IgD-negative memory B cell (primary cell): ENCODE results near the gene BTBD18. TPM values are rescaled to one million over a fixed set of nuclear protein-coding genes. Genes with fewer than 3 reads are reported as not detected.

ENCODE experiments used
- H3K27ac Mint-ChIP-seq, 3 donors: one replicate each; pipeline ENCODE4 v1.8.0; 2020 to 2022; ENCODE audit warnings: mild to moderate bottlenecking in 3 of 3, mixed read lengths in 3 of 3, moderate library complexity in 1 of 3
- H3K27me3 Mint-ChIP-seq: one replicate; pipeline ENCODE4 v1.8.0; 2021; ENCODE audit warnings: mixed read lengths
- H3K36me3 Mint-ChIP-seq: one replicate; pipeline ENCODE4 v1.8.0; 2020; ENCODE audit warnings: mild to moderate bottlenecking, mixed read lengths
- H3K4me1 Mint-ChIP-seq, 3 donors: one replicate each; pipeline ENCODE4 v1.8.0; 2020 to 2022; ENCODE audit warnings: mixed read lengths in 3 of 3, mild to moderate bottlenecking in 1 of 3
- H3K4me3 Mint-ChIP-seq, 4 donors: one replicate each; pipeline ENCODE4 v1.8.0; 2020 to 2022; ENCODE audit warnings: mild to moderate bottlenecking in 4 of 4, mixed read lengths in 4 of 4, moderate library complexity in 3 of 4
- H3K9me3 Mint-ChIP-seq, 3 donors: one replicate each; pipeline ENCODE4 v1.8.0; 2020 to 2021; ENCODE audit warnings: mixed read lengths in 3 of 3, mild to moderate bottlenecking in 1 of 3
- polyA plus RNA-seq: library from polyadenylated mRNA; unstranded; fragments of 300-500 nt; fragmentation: Illumina TruSeq; gene quantifications from one replicate; pipeline ENCODE4 v1.2.3, GENCODE V29; 2021

The BTBD18 gene
- 0.23 TPM for polyA plus RNA-seq

- no peaks in the 10 kb centered on the region for H3K27me3 Mint-ChIP-seq
- peak within 1 kb of the TSS; percentile 7 to 71 (median 69) for H3K27ac Mint-ChIP-seq
- no peaks in the 10 kb centered on the region for H3K36me3 Mint-ChIP-seq
- H3K9me3 Mint-ChIP-seq = no peaks in the 10 kb centered on the region
- peak within 1 kb of the TSS in 1 of 4 donors; percentile 14 for H3K4me3 Mint-ChIP-seq
- peaks cover 7 to 12% (median 8%) of the 10 kb centered on the region in 3 donors for H3K4me1 Mint-ChIP-seq
Observed at GRCh38 chr11:57751676-57752253, at the start of gene BTBD18. Gene BTBD18, minus strand, starts transcription at chr11:57751819. Its CDS starts 631 bp downstream, at chr11:57751188.

- Mint-ChIP-seq H3K4me1 (peaks cover 17 to 25% (median 19%) of the 10 kb centered on the region in 3 donors), H3K4me3 (no peak overlapping the region), H3K27ac (peak overlapping the region in 2 of 3 donors; percentile 14 to 68), H3K27me3 (no peaks in the 10 kb centered on the region), H3K36me3 (peaks cover 1% of the 10 kb centered on the region), H3K9me3 (no peaks in the 10 kb centered on the region)
Observed at GRCh38 chr11:57801183-57801485, 49.5 kb upstream of the BTBD18 start.

GRCh38 chr11:57800444-57801182 lies 49.0 kb upstream of the BTBD18 start:
- Mint-ChIP-seq H3K4me3 (peak overlapping the region in 2 of 4 donors; percentile 1 to 6), H3K27ac (peak overlapping the region in 2 of 3 donors; percentile 14 to 68), H3K4me1 (peaks cover 20 to 25% (median 23%) of the 10 kb centered on the region in 3 donors), H3K9me3 (no peaks in the 10 kb centered on the region), H3K27me3 (no peaks in the 10 kb centered on the region), H3K36me3 (peaks cover 6% of the 10 kb centered on the region)

GRCh38 chr11:57798905-57799559 lies 47.4 kb upstream of the BTBD18 start:
- Mint-ChIP-seq H3K27me3 (no peaks in the 10 kb centered on the region), H3K9me3 (no peaks in the 10 kb centered on the region), H3K4me1 (peaks cover 24 to 30% (median 27%) of the 10 kb centered on the region in 3 donors), H3K27ac (peak overlapping the region; percentile 43 to 90 (median 84)), H3K36me3 (peaks cover 11% of the 10 kb centered on the region), H3K4me3 (peak overlapping the region in 3 of 4 donors; percentile 19 to 85 (median 69))

- H3K4me1 Mint-ChIP-seq = peaks cover 28 to 40% (median 29%) of the 10 kb centered on the region in 3 donors
Observed at GRCh38 chr11:57793351-57794115, 41.9 kb upstream of the BTBD18 start.

GRCh38 chr11:57792870-57793269 lies 41.3 kb upstream of the BTBD18 start:
- Mint-ChIP-seq H3K4me1 (peaks cover 28 to 41% (median 32%) of the 10 kb centered on the region in 3 donors), H3K4me3 (peak overlapping the region; percentile 69 to 89 (median 78)), H3K36me3 (peaks cover 11% of the 10 kb centered on the region), H3K9me3 (no peaks in the 10 kb centered on the region), H3K27ac (peak overlapping the region; percentile 48 to 99 (median 94)), H3K27me3 (no peaks in the 10 kb centered on the region)

More at GRCh38 chr11:57793351-57794115, 41.9 kb upstream of the BTBD18 start:
- Mint-ChIP-seq H3K36me3 (peaks cover 11% of the 10 kb centered on the region), H3K27me3 (no peaks in the 10 kb centered on the region), H3K9me3 (no peaks in the 10 kb centered on the region), H3K4me3 (peak overlapping the region; percentile 69 to 89 (median 78)), H3K27ac (peak overlapping the region; percentile 48 to 99 (median 94))

- H3K4me1 Mint-ChIP-seq = peaks cover 33 to 42% (median 34%) of the 10 kb centered on the region in 3 donors
- peaks cover 11% of the 10 kb centered on the region for H3K36me3 Mint-ChIP-seq
- no peaks in the 10 kb centered on the region for H3K9me3 Mint-ChIP-seq
- peak overlapping the region; percentile 14 to 84 (median 55) for H3K4me3 Mint-ChIP-seq
- H3K27me3 Mint-ChIP-seq = no peaks in the 10 kb centered on the region
- peak overlapping the region; percentile 48 to 99 (median 94) for H3K27ac Mint-ChIP-seq
Observed at GRCh38 chr11:57792060-57792541, 40.5 kb upstream of the BTBD18 start.

- Mint-ChIP-seq H3K9me3 (no peaks in the 10 kb centered on the region), H3K36me3 (peaks cover 11% of the 10 kb centered on the region), H3K4me3 (peak overlapping the region; percentile 14 to 84 (median 55)), H3K27me3 (no peaks in the 10 kb centered on the region), H3K27ac (peak overlapping the region; percentile 48 to 99 (median 94)), H3K4me1 (peaks cover 39 to 47% (median 40%) of the 10 kb centered on the region in 3 donors)
Observed at GRCh38 chr11:57791321-57792059, 39.9 kb upstream of the BTBD18 start.

GRCh38 chr11:57788703-57789088 lies 37.1 kb upstream of the BTBD18 start:
- Mint-ChIP-seq H3K4me3 (peak overlapping the region in 1 of 4 donors; percentile 2), H3K27me3 (no peaks in the 10 kb centered on the region), H3K9me3 (no peaks in the 10 kb centered on the region), H3K4me1 (peaks cover 40 to 53% (median 49%) of the 10 kb centered on the region in 3 donors), H3K27ac (no peak overlapping the region), H3K36me3 (peaks cover 7% of the 10 kb centered on the region)

GRCh38 chr11:57787920-57788702 lies 36.5 kb upstream of the BTBD18 start:
- Mint-ChIP-seq H3K9me3 (no peaks in the 10 kb centered on the region), H3K27me3 (no peaks in the 10 kb centered on the region), H3K27ac (peak overlapping the region in 2 of 3 donors; percentile 46 to 63), H3K36me3 (peaks cover 7% of the 10 kb centered on the region), H3K4me3 (peak overlapping the region in 2 of 4 donors; percentile 14 to 60), H3K4me1 (peaks cover 35 to 47% (median 44%) of the 10 kb centered on the region in 3 donors)

- H3K27me3 Mint-ChIP-seq = no peaks in the 10 kb centered on the region
- H3K4me3 Mint-ChIP-seq = peak overlapping the region in 2 of 4 donors; percentile 30 to 35
- no peaks in the 10 kb centered on the region for H3K9me3 Mint-ChIP-seq
- H3K4me1 Mint-ChIP-seq = peaks cover 30 to 42% (median 41%) of the 10 kb centered on the region in 3 donors
- peaks cover 7% of the 10 kb centered on the region for H3K36me3 Mint-ChIP-seq
- H3K27ac Mint-ChIP-seq = peak overlapping the region in 2 of 3 donors; percentile 31 to 63
Observed at GRCh38 chr11:57787006-57787604, 35.5 kb upstream of the BTBD18 start.

- H3K36me3 Mint-ChIP-seq = peaks cover 7% of the 10 kb centered on the region
- peak overlapping the region; percentile 1 to 84 (median 41) for H3K4me3 Mint-ChIP-seq
- H3K27ac Mint-ChIP-seq = peak overlapping the region in 1 of 3 donors; percentile 31
- H3K27me3 Mint-ChIP-seq = no peaks in the 10 kb centered on the region
- peaks cover 27 to 36% (median 34%) of the 10 kb centered on the region in 3 donors for H3K4me1 Mint-ChIP-seq
- H3K9me3 Mint-ChIP-seq = no peaks in the 10 kb centered on the region
Observed at GRCh38 chr11:57786436-57786835, 34.8 kb upstream of the BTBD18 start.

- no peaks in the 10 kb centered on the region for H3K9me3 Mint-ChIP-seq
- H3K27me3 Mint-ChIP-seq = no peaks in the 10 kb centered on the region
- peak overlapping the region; percentile 18 to 89 (median 68) for H3K4me3 Mint-ChIP-seq
- peaks cover 27 to 32% (median 28%) of the 10 kb centered on the region in 3 donors for H3K4me1 Mint-ChIP-seq
- peak overlapping the region; percentile 7 to 57 (median 33) for H3K27ac Mint-ChIP-seq
- peaks cover 9% of the 10 kb centered on the region for H3K36me3 Mint-ChIP-seq
Observed at GRCh38 chr11:57785072-57785471, 33.5 kb upstream of the BTBD18 start.
